Astrocyte (in vitro differentiated cells and primary cell): Measurements from ENCODE around the gene ORAI3. TPM values are rescaled to one million over a fixed set of nuclear protein-coding genes. Genes with fewer than 3 reads are reported as not detected.
A peak's percentile ranks its signal among the peaks of the same experiment; 100 is the strongest.

Experiments used
- DNase-seq: peaks from one replicate; pipeline ENCODE4 v3.0.0-alpha.2; 2010; ENCODE audit warnings: low read depth
- FAIRE-seq: peaks from 2 replicates; lab custom pipeline; 2011; peaks lifted over from hg19 to GRCh38; lab: Jason Lieb, UNC
- H2AFZ ChIP-seq: 2 replicates; pipeline ENCODE4 v1.6.0; 2012; ENCODE audit warnings: low read depth, low read length, inconsistent platforms
- H3K27ac ChIP-seq: 2 replicates; pipeline ENCODE4 v1.5.1; 2011; ENCODE audit warnings: low read depth, low read length, inconsistent platforms
- H3K27me3 ChIP-seq: 2 replicates; pipeline ENCODE4 v1.6.0; 2011; ENCODE audit warnings: low read length, inconsistent platforms; ENCODE audit not compliant: insufficient read depth
- H3K36me3 ChIP-seq: 2 replicates; pipeline ENCODE4 v1.5.1; 2011; ENCODE audit warnings: low read length, inconsistent platforms; ENCODE audit not compliant: insufficient read depth
- H3K4me1 ChIP-seq: 2 replicates; pipeline ENCODE4 v1.5.1; 2011; ENCODE audit warnings: low read length, inconsistent platforms; ENCODE audit not compliant: insufficient read depth
- H3K4me2 ChIP-seq: 2 replicates; pipeline ENCODE4 v1.6.0; 2012; ENCODE audit warnings: low read length, inconsistent platforms
- H3K4me3 ChIP-seq: 2 replicates; pipeline ENCODE4 v1.5.1; 2011; ENCODE audit warnings: low read depth, mild to moderate bottlenecking, low read length, inconsistent platforms; ENCODE audit not compliant: insufficient read depth
- H3K79me2 ChIP-seq: 2 replicates; pipeline ENCODE4 v1.6.0; 2012; ENCODE audit warnings: mild to moderate bottlenecking, low read length, inconsistent platforms; ENCODE audit not compliant: insufficient read depth
- H3K9ac ChIP-seq: 2 replicates; pipeline ENCODE4 v1.6.0; 2012; ENCODE audit warnings: mild to moderate bottlenecking, low read length, inconsistent platforms
- H3K9me3 ChIP-seq: 2 replicates; pipeline ENCODE4 v1.5.1; 2012; ENCODE audit warnings: low read depth, mild to moderate bottlenecking, low read length, inconsistent platforms; ENCODE audit not compliant: insufficient read depth
- H4K20me1 ChIP-seq: 2 replicates; pipeline ENCODE4 v1.6.0; 2012; ENCODE audit warnings: low read length, inconsistent platforms; ENCODE audit not compliant: insufficient read depth
- H3K27ac Mint-ChIP-seq: one replicate; pipeline ENCODE4 v1.8.0; 2021; ENCODE audit warnings: mild to moderate bottlenecking, mixed read lengths; ENCODE audit not compliant: unreplicated experiment
- H3K27me3 Mint-ChIP-seq: one replicate; pipeline ENCODE4 v1.8.0; 2021; ENCODE audit warnings: low read depth, mixed read lengths; ENCODE audit not compliant: unreplicated experiment
- H3K36me3 Mint-ChIP-seq: one replicate; pipeline ENCODE4 v1.8.0; 2021; ENCODE audit warnings: low read depth, mixed read lengths; ENCODE audit not compliant: unreplicated experiment
- H3K4me1 Mint-ChIP-seq: one replicate; pipeline ENCODE4 v1.8.0; 2021; ENCODE audit warnings: low read depth, mixed read lengths; ENCODE audit not compliant: unreplicated experiment
- H3K4me3 Mint-ChIP-seq: one replicate; pipeline ENCODE4 v1.8.0; 2021; ENCODE audit warnings: mild to moderate bottlenecking, moderate library complexity, mixed read lengths; ENCODE audit not compliant: unreplicated experiment
- H3K9me3 Mint-ChIP-seq: one replicate; pipeline ENCODE4 v1.8.0; 2021; ENCODE audit warnings: mild to moderate bottlenecking, mixed read lengths; ENCODE audit not compliant: unreplicated experiment
- CTCF ChIP-seq: IDR thresholded peaks from 2 replicates; pipeline ENCODE4 v1.5.1; 2011; ENCODE audit warnings: low read depth, mild to moderate bottlenecking, inconsistent platforms, low read length, moderate library complexity; ENCODE audit not compliant: insufficient read depth
- EZH2 ChIP-seq: IDR thresholded peaks from 2 replicates; pipeline ENCODE4 v1.6.1; 2012; ENCODE audit warnings: mild to moderate bottlenecking, low read length, inconsistent platforms; ENCODE audit not compliant: insufficient read depth
- total RNA-seq: library from RNA; stranded (reverse); gene quantifications from 2 replicates; pipeline ENCODE4 v1.2.1, GENCODE V29; 2021

Gene ORAI3
- total RNA-seq, 1 donor from 2014 or later = 21.1 TPM

- H3K27me3 ChIP-seq = no peaks in the 10 kb centered on the region
- no peak overlapping the region for H2AFZ ChIP-seq
- Mint-ChIP-seq H3K36me3 (no peaks in the 10 kb centered on the region), H3K4me1 (no peaks in the 10 kb centered on the region), H3K27ac (peak overlapping the region; percentile 62), H3K4me3 (no peak overlapping the region), H3K27me3 (no peaks in the 10 kb centered on the region), H3K9me3 (no peaks in the 10 kb centered on the region)
- H3K9me3 ChIP-seq = no peaks in the 10 kb centered on the region
- no peak overlapping the region for H3K27ac ChIP-seq
- H3K9ac ChIP-seq = no peak overlapping the region
- no peaks in the 10 kb centered on the region for H3K4me1 ChIP-seq
- no peaks in the 10 kb centered on the region for H3K79me2 ChIP-seq
- no peaks in the 10 kb centered on the region for H3K36me3 ChIP-seq
- TF ChIP-seq CTCF (no peak), EZH2 (no peak)
- H3K4me2 ChIP-seq = no peak overlapping the region
- DNase-seq = no peak
- H4K20me1 ChIP-seq = no peaks in the 10 kb centered on the region
- no peak overlapping the region for H3K4me3 ChIP-seq
- no peak for FAIRE-seq
These were observed 36.0 kb upstream of the ORAI3 start for GRCh38 chr16:30912794-30913412.

GRCh38 chr16:30914830-30915229, 34.0 kb upstream of the ORAI3 start:
- Histone ChIP-seq H3K4me1 (no peaks in the 10 kb centered on the region), H3K36me3 (no peaks in the 10 kb centered on the region), H3K4me2 (no peak overlapping the region), H2AFZ (no peak overlapping the region), H3K9ac (no peak overlapping the region), H4K20me1 (no peaks in the 10 kb centered on the region), H3K27me3 (no peaks in the 10 kb centered on the region), H3K4me3 (no peak overlapping the region), H3K79me2 (no peaks in the 10 kb centered on the region), H3K9me3 (no peaks in the 10 kb centered on the region), H3K27ac (no peak overlapping the region)
- Mint-ChIP-seq H3K4me1 (no peaks in the 10 kb centered on the region), H3K36me3 (no peaks in the 10 kb centered on the region), H3K27me3 (no peaks in the 10 kb centered on the region), H3K27ac (no peak overlapping the region), H3K4me3 (no peak overlapping the region), H3K9me3 (no peaks in the 10 kb centered on the region)
- FAIRE-seq (no peak), DNase-seq (no peak)
- TF ChIP-seq EZH2 (no peak), CTCF (no peak)

- H3K36me3 Mint-ChIP-seq = peaks cover 2% of the 10 kb centered on the region
- no peak overlapping the region for H3K27ac Mint-ChIP-seq
- Histone ChIP-seq H4K20me1 (no peaks in the 10 kb centered on the region), H3K4me3 (no peak overlapping the region), H3K27ac (no peak overlapping the region), H3K79me2 (no peaks in the 10 kb centered on the region), H3K36me3 (no peaks in the 10 kb centered on the region), H3K4me1 (peaks cover 11% of the 10 kb centered on the region), H3K9ac (no peak overlapping the region), H3K9me3 (no peaks in the 10 kb centered on the region), H3K27me3 (no peaks in the 10 kb centered on the region), H2AFZ (no peak overlapping the region), H3K4me2 (no peak overlapping the region)
- TF ChIP-seq EZH2 (no peak), CTCF (no peak)
- FAIRE-seq (no peak), DNase-seq (no peak)
- H3K9me3 Mint-ChIP-seq = no peaks in the 10 kb centered on the region
- H3K27me3 Mint-ChIP-seq = no peaks in the 10 kb centered on the region
- no peaks in the 10 kb centered on the region for H3K4me1 Mint-ChIP-seq
- H3K4me3 Mint-ChIP-seq = no peak overlapping the region
These were observed 30.3 kb upstream of the ORAI3 start for GRCh38 chr16:30918614-30919013.
